ENCODE results near the gene BST1. TPM values are rescaled to one million over a fixed set of nuclear protein-coding genes. Genes with fewer than 3 reads are reported as not detected.
"Not testable (repeated sequence)": the region's sequence is repeated elsewhere in the genome, so short reads cannot be mapped to it uniquely, and the experiment has no call there.

The BST1 gene
- polyA plus RNA-seq, 3 donors = 14.4 to 17.0 (median 15.1) TPM

DNA sequence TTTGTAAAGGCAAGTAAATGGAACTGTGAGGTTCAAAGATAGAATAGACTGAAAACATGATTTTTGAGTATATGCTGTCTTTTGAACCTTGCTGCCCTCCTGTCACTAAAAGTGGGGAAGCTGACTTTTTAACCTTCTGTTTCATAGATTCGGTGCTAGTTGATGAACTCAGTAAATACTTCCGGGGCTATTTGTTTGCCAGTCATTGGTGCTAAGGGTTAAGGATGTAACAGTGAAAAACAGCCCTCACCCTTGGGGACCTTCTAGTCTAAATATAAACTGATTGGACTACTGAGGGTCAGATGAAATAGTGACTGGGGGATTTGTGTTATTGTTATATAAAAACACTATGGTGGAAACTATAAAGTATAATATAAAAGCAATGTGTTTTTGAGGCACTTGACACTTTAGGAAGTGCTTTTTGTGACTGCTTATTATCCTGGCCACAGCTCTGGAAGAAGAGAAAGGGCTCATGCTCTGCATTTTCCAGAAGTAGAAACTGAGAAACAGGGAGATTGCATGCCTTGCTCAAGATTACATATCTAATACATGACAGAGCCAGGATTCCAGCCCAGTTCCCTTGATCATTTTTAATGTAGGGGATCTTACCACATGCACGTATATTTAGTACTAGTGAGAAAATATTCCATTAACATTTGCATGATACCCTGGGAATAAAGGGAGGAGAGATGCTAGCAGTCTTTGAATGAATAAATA lies 3.9 kb downstream of the BST1 start:
- no peak for DNase-seq (ENCODE audit: low read depth in 3 of 3, low spot score in 2 of 3)

GRCh38 chr4:15707363-15707715 lies 4.5 kb downstream of the BST1 start:
- no peak for DNase-seq (ENCODE audit: low read depth in 3 of 3, low spot score in 2 of 3)

DNA sequence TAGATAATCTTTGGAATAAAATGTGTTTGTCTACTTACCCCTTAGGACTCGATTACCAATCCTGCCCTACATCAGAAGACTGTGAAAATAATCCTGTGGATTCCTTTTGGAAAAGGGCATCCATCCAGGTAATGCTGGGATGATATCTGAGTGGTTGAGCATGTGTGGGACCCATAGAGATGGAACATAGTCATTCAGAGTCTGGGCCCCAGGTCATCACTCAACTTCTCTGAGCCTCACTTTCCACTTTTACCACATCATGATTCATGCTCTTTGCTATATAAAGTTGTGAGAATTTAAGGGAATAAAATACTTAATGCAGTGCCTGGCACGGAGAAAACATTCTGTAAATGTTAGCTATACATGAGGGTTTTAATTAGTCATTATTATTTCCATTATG lies 8.9 kb downstream of the BST1 start:
- DNase-seq (ENCODE audit: low read depth in 3 of 3, low spot score in 2 of 3) = no peak

GRCh38 chr4:15712214-15712613 lies 9.3 kb downstream of the BST1 start:
- DNase-seq (ENCODE audit: low read depth in 3 of 3, low spot score in 2 of 3) = no peak

DNA sequence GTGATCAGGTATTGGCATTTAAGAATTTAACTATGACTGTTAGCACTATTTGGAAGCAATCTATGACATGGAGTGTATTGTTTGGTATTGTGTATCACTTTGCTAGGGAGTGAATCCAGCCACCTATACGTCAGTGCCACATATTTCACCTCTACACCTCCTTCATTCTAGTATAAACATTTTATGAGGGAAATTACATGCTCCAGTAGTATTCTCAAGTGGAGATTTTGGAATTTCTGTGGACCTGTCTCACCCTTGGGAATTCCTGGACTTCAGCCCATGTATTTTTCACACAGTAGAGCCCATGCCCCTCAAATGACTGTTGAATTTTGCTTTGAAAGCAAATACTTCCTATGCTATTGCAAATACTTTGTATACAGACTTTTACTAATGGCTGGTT lies 11.3 kb downstream of the BST1 start:
- DNase-seq (ENCODE audit: low read depth in 3 of 3, low spot score in 2 of 3) = no peak

GRCh38 chr4:15714646-15715435 lies 12.0 kb downstream of the BST1 start:
- DNase-seq (ENCODE audit: low read depth in 3 of 3, low spot score in 2 of 3) = no peak

- DNase-seq (ENCODE audit: low read depth in 3 of 3, low spot score in 2 of 3) = no peak
Measured at GRCh38 chr4:15716115-15716514, 13.2 kb downstream of the BST1 start.

DNA sequence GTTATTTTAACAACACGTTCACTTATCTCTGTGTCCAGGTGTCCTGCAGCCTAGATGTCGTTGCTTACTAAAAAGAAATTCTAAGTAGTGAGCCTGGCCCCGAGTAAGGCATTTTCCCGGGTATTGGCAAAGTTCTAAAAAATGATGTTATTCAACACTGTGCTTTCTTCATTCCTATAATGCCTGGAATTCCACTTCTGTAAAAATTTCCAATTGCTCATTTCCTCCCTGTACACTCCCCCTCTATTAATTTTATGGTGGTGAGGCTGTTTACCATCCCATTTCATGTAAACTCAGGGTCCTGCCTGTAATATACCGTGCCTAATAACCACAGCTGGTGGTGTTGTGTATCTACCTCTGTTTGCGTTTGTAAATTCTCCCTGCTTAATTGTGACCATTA lies 14.2 kb downstream of the BST1 start:
- no peak for DNase-seq (ENCODE audit: low read depth in 3 of 3, low spot score in 2 of 3)

GRCh38 chr4:15717657-15718416 lies 15.0 kb downstream of the BST1 start:
- no peak for DNase-seq (ENCODE audit: low read depth in 3 of 3, low spot score in 2 of 3)

DNA sequence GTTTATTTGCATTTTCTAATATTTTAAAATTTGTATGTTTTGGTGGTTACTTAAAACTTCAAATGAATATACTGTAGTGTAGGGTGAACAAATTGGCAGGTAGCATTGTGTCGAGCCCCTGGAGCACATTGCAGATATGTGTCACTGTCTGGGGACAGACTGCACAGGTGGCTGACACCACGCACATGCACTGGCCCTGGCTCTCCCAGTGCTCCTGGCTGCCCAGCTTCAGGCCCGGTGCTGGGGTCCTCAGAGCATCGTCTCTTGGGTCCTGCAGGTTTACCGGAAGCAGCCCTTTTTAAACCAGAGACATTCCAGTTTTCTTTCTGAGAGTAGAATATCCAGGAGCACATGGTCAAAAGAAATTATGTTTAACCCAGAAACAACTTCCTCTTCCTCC lies 15.6 kb downstream of the BST1 start:
- no peak for DNase-seq (ENCODE audit: low read depth in 3 of 3, low spot score in 2 of 3)

- DNase-seq (ENCODE audit: low read depth in 3 of 3, low spot score in 2 of 3) = no peak
Measured at GRCh38 chr4:15718959-15719358, 16.1 kb downstream of the BST1 start.

DNA sequence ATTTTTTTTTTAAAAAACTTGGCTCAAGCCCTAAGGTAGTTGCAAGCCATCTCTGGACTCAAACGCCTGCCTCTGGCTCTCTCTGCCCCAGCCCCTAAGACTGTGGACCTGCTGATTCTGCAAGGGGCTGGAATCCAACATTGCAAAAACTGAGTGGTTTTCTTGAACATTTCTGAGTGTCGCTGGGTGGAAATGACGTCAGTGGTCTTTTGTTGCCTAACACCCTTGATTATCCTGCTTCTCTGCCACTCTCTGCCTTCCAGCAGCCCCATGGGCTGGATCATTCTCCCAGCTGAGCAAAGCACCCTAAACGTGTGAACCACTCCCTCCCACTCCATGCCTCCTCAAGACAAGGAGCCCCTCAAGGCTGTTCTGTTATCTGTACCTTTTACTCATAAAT lies 16.6 kb downstream of the BST1 start:
- DNase-seq (ENCODE audit: low read depth in 3 of 3, low spot score in 2 of 3) = no peak

GRCh38 chr4:15720851-15721250 lies 18.0 kb downstream of the BST1 start:
- DNase-seq (ENCODE audit: low read depth in 3 of 3, low spot score in 2 of 3) = no peak

- DNase-seq (ENCODE audit: low read depth in 3 of 3, low spot score in 2 of 3) = no peak
Measured at GRCh38 chr4:15725608-15726007, 22.7 kb downstream of the BST1 start.

- DNase-seq (ENCODE audit: low read depth in 3 of 3, low spot score in 2 of 3) = no peak
Measured at GRCh38 chr4:15729910-15730533, 27.2 kb downstream of the BST1 start.

- not testable (repeated sequence) for DNase-seq (ENCODE audit: low read depth in 3 of 3, low spot score in 2 of 3)
Measured at GRCh38 chr4:15733061-15733460, 30.2 kb downstream of the BST1 start.

- DNase-seq (ENCODE audit: low read depth in 3 of 3, low spot score in 2 of 3) = no peak
Measured at GRCh38 chr4:15735536-15735935, 32.7 kb downstream of the BST1 start.

DNA sequence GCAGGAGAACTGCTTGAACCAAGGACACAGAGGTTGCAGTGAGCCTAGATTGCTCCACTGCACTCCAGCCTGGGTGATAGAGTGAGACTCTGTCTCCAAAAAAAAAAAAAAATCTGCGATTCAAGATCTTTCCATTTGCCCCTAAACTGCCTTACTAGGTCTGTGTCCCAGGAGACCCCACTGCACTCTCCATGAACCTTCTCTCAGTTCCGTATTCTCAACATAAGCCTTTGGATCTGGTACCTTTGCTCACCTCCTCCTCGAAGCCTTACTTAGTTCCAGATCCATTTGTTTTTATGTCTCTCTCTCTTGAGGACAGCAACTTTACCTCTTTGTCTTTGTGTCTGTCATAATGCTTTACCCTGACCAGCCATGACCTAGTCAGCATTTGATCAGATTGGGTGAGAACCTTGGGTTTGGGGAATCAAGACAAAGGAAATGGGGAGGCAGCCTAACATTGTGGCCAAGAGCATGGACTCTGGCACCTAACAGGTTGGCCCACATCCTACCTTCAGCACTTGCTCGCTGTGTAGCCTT lies 33.7 kb downstream of the BST1 start:
- DNase-seq (ENCODE audit: low read depth in 3 of 3, low spot score in 2 of 3) = no peak

- no peak for DNase-seq (ENCODE audit: low read depth in 3 of 3, low spot score in 2 of 3)
Measured at GRCh38 chr4:15737255-15737654, 34.4 kb downstream of the BST1 start.

- no peak for DNase-seq (ENCODE audit: low read depth in 3 of 3, low spot score in 2 of 3)
Measured at GRCh38 chr4:15738877-15739276, 36.0 kb downstream of the BST1 start.

Measured in right renal cortex interstitium (tissue), 3 donors.